ENCODE results near the gene ILK.

- TF ChIP-seq CREM (IDR thresholded peaks at IDR 0.05; ENCODE audit: low read depth): no peak
- TF ChIP-seq BMI1 (IDR thresholded peaks at IDR 0.05; ENCODE audit: borderline replicate concordance): no peak
- TF ChIP-seq CTCF (IDR thresholded peaks at IDR 0.05 in 2 of 3, conservative IDR thresholded peaks at IDR 0.05 in 1 of 3; ENCODE audit: control insufficient read depth in 2 of 3, extremely low read depth in 1 of 3, insufficient read depth in 1 of 3, low read depth in 3 of 3, low read length in 3 of 3): no peak
- no peak for TF ChIP-seq KAT2A (conservative IDR thresholded peaks at IDR 0.05; ENCODE audit: control insufficient read depth, low read depth, low read length)
- no peak for TF ChIP-seq RBBP5 (conservative IDR thresholded peaks at IDR 0.05)
Observed at GRCh38 chr11:6656584-6656915, 53.0 kb downstream of the ILK start.

Data from GM12878 (cell line).